ENCODE results near the gene MED13. TPM values are rescaled to one million over a fixed set of nuclear protein-coding genes. Genes with fewer than 3 reads are reported as not detected.

MED13 gene
- total RNA-seq, 6 experiments from 2014 or later: 22.9 to 36.3 (median 32.5) TPM

DNA sequence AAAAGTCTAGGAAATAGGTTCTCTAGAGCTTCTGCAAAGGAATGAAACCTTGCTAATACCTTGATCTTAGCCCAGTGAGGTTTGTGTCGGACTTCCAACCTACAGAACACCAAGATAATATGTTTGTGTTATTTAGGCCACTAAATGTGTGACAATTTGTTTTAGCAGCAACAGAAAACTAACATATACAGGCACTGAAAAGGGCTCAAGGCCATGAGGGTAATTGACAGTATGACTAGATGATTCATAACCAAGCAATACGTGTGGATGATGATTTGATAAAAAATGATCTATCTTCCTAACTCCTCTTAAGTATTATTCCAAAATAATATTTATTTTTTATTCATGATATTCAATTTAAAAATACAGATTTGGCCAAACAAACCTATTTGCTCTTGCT is 27.7 kb upstream of the MED13 start:
- H3K4me1 ChIP-seq: peaks cover 0 to 75% (median 21%) of the 10 kb centered on the region in 4 donors
- DNase-seq (no peak), ATAC-seq (no peak)
- H3K27ac ChIP-seq: peak overlapping the region in 2 of 3 donors; percentile 34 to 83
- H3K4me3 ChIP-seq: no peak overlapping the region
- intact Hi-C loops (cut with DNase I): no loop called here
- H3K36me3 ChIP-seq: no peaks in the 10 kb centered on the region
- WGBS (ENCODE audit: insufficient coverage, low coverage, low lambda C conversion rate, missing lambda C conversion rate): 68% methylated on average over 2 of the region's 2 CpGs
- no peak for TF ChIP-seq POLR2A (IDR thresholded peaks at IDR 0.05)
- TF ChIP-seq, protein P1, sequence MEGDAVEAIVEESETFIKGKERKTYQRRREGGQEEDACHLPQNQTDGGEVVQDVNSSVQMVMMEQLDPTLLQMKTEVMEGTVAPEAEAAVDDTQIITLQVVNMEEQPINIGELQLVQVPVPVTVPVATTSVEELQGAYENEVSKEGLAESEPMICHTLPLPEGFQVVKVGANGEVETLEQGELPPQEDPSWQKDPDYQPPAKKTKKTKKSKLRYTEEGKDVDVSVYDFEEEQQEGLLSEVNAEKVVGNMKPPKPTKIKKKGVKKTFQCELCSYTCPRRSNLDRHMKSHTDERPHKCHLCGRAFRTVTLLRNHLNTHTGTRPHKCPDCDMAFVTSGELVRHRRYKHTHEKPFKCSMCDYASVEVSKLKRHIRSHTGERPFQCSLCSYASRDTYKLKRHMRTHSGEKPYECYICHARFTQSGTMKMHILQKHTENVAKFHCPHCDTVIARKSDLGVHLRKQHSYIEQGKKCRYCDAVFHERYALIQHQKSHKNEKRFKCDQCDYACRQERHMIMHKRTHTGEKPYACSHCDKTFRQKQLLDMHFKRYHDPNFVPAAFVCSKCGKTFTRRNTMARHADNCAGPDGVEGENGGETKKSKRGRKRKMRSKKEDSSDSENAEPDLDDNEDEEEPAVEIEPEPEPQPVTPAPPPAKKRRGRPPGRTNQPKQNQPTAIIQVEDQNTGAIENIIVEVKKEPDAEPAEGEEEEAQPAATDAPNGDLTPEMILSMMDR (IDR thresholded peaks at IDR 0.05): no peak
- H3K9me3 ChIP-seq: no peaks in the 10 kb centered on the region
- no peaks in the 10 kb centered on the region for H3K27me3 ChIP-seq

DNA sequence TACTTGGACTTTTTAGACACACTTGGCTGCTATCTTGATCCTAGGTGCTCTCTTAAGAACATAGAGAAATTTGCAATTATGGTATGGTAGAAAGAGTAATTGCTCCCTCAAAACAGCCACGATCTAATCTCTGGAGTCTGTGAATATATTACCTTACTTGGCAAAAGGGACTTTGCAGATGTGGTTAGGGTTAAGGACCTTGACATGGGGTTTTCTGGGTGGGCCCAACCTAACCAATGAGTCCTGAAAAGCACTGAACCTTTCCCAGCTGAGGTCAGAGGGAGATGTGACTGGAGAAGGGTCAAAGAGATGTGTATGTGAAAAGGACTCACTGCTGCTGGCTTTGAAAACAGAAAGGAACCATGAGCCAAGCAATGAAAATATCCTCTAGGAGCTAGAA is 26.7 kb upstream of the MED13 start:
- ATAC-seq (peak; percentile 42 to 66 (median 63)), DNase-seq (peak in 2 of 3 donors; percentile 54 to 71)
- Histone ChIP-seq H3K9me3 (no peaks in the 10 kb centered on the region), H3K27ac (peak overlapping the region in 2 of 3 donors; percentile 83 to 84), H3K4me1 (peaks cover 0 to 75% (median 21%) of the 10 kb centered on the region in 4 donors), H3K27me3 (no peaks in the 10 kb centered on the region), H3K36me3 (no peaks in the 10 kb centered on the region), H3K4me3 (no peak overlapping the region)
- WGBS (ENCODE audit: insufficient coverage, low coverage, low lambda C conversion rate, missing lambda C conversion rate): 36% methylated on average over 1 of the region's 1 CpG
- no peak for TF ChIP-seq POLR2A (IDR thresholded peaks at IDR 0.05)
- intact Hi-C loops (cut with DNase I): no loop called here

DNA sequence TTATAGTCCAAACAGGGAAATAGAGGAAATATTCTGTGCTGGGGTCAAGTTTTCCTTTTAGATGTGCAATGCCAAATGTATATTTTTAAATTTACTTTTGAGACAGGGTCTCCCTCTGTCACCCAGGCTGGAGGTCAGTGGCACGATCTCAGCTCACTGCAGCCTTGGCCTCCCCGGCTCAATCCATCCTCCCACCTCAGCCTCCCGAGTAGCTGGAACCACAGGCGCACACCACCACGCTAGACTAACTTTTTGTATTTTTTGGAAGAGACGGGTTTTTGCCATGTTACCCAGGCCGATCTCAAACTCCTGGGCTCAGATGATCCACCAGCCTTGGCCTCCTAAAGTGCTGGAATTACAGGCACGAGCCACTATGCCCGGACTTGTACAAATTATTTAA is 25.8 kb upstream of the MED13 start:
- peaks cover 0 to 78% (median 21%) of the 10 kb centered on the region in 4 donors for H3K4me1 ChIP-seq
- ATAC-seq: no peak
- DNase-seq: no peak

DNA sequence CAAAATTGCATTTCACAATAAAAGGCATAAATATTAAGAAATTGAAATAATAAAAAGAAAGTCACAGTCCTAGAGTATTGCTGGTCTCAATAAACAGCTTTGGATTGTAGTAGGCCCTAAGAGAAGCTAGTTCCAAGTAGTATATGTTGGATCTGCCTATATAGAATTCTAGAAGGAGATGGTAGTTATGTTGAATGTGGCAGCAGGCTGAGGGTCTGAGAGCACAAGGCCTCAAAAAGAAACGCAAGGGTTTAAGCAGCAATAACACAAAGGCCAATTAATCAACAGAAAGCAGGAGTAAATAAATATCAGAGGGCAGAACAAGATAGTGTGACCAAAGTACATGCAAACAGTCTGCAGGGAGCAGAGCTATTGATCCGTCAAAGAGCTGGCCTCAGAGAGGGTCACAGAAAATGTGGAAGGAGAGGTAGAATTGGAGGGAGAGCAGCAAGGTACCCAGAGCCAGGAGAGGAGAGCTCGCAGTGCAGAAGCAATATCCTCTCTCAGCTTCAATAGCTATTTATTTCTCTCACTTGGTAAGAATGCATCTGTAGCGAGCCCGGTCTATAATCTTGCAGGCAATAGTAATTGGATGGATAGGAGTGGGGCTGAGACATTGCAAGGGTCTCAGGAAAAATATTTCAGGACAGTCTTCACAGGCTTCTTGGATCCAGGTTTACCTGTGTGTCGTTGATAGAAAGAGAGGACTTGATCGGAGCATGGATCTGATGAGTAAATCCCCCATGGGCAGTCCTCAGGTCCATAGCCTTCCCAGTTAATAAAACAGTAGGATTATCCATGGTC is 25.1 kb upstream of the MED13 start:
- Histone ChIP-seq H3K9me3 (no peaks in the 10 kb centered on the region), H3K27ac (peak overlapping the region in 2 of 3 donors; percentile 83 to 84), H3K36me3 (no peaks in the 10 kb centered on the region), H3K4me1 (peaks cover 0 to 79% (median 21%) of the 10 kb centered on the region in 4 donors), H3K27me3 (no peaks in the 10 kb centered on the region), H3K4me3 (no peak overlapping the region)
- 32% methylated on average over 7 of the region's 7 CpGs for WGBS (ENCODE audit: insufficient coverage, low coverage, low lambda C conversion rate, missing lambda C conversion rate)
- TF ChIP-seq POLR2A (IDR thresholded peaks at IDR 0.05): no peak
- intact Hi-C loops (cut with DNase I): no loop called here
- ATAC-seq (peak; percentile 65 to 85 (median 75)), DNase-seq (peak in 1 of 3 donors; percentile 72)

More for the DNA sequence above, 25.8 kb upstream of the MED13 start:
- intact Hi-C loops (cut with DNase I): no loop called here
- H3K27me3 ChIP-seq: no peaks in the 10 kb centered on the region
- TF ChIP-seq, protein P1 (IDR thresholded peaks at IDR 0.05): no peak
- no peak for TF ChIP-seq POLR2A (IDR thresholded peaks at IDR 0.05)
- H3K4me3 ChIP-seq: no peak overlapping the region
- H3K27ac ChIP-seq: peak overlapping the region in 2 of 3 donors; percentile 83 to 84
- H3K9me3 ChIP-seq: no peaks in the 10 kb centered on the region
- no peaks in the 10 kb centered on the region for H3K36me3 ChIP-seq
- WGBS (ENCODE audit: insufficient coverage, low coverage, low lambda C conversion rate, missing lambda C conversion rate): 70% methylated on average over 8 of the region's 9 CpGs

DNA sequence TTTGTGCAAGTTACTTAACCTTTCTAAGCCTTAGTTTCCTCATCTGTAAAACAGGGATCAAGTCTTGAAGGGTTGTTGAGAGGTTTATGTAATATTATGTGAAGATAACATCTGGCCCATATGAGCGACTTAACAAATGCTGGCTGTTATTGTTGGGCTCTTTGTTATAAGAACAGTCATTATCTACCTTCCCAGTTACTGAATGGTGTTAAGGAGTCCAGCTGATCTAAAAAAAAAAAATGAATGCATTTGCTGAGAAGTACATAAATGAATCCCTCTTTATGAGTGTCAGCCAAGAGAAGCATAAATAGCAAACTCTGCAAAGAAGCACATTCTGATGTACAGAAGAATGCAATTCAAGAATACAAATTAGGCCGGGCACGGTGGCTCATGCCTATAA is 24.3 kb upstream of the MED13 start:
- intact Hi-C loops (cut with DNase I): no loop called here
- TF ChIP-seq, protein P1 (IDR thresholded peaks at IDR 0.05): no peak
- no peak for TF ChIP-seq POLR2A (IDR thresholded peaks at IDR 0.05)
- WGBS (ENCODE audit: insufficient coverage, low coverage, low lambda C conversion rate, missing lambda C conversion rate): 74% methylated on average over 3 of the region's 3 CpGs
- ATAC-seq (no peak), DNase-seq (no peak)
- Histone ChIP-seq H3K4me3 (no peak overlapping the region), H3K27me3 (no peaks in the 10 kb centered on the region), H3K36me3 (no peaks in the 10 kb centered on the region), H3K27ac (peak overlapping the region in 2 of 3 donors; percentile 79 to 83), H3K4me1 (peaks cover 0 to 74% (median 21%) of the 10 kb centered on the region in 4 donors), H3K9me3 (no peaks in the 10 kb centered on the region)
